ENCODE data around the gene RNU6-8.

DNA sequence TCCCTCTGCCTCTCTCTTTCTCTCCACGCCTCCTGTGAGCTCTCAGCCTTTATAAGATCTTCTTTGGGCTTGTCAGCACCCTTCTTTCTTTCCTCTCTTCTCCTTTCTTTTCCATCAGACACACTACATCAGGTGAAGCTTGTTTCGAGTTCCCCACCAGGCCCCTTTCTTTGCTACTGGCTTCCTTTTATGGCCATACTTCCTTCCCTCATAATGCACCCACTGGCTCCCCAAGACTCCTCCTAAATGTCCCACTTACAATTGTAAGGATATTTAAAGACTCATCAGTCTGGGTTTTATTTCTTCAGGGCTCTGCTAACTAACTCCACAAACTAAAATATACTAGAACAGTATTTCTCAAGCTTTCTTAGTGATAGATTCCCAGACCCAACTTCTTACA, 3.5 kb upstream of the RNU6-8 start:
- TF ChIP-seq FOXM1 (IDR thresholded peaks at IDR 0.05; ENCODE audit: low read depth) (no peak), EZH2phosphoT487 (IDR thresholded peaks at IDR 0.05; ENCODE audit: borderline replicate concordance, low read depth) (no peak), RAD21 (IDR thresholded peaks at IDR 0.05; ENCODE audit: low read length) (no peak), SIN3A (IDR thresholded peaks at IDR 0.05; ENCODE audit: borderline replicate concordance, low read depth, low read length) (no peak), MXI1 (IDR thresholded peaks at IDR 0.05; ENCODE audit: low read depth, low read length) (no peak), TAF1 (IDR thresholded peaks at IDR 0.05; ENCODE audit: borderline replicate concordance, low read depth, low read length) (no peak)
- TF ChIP-seq, protein P1, sequence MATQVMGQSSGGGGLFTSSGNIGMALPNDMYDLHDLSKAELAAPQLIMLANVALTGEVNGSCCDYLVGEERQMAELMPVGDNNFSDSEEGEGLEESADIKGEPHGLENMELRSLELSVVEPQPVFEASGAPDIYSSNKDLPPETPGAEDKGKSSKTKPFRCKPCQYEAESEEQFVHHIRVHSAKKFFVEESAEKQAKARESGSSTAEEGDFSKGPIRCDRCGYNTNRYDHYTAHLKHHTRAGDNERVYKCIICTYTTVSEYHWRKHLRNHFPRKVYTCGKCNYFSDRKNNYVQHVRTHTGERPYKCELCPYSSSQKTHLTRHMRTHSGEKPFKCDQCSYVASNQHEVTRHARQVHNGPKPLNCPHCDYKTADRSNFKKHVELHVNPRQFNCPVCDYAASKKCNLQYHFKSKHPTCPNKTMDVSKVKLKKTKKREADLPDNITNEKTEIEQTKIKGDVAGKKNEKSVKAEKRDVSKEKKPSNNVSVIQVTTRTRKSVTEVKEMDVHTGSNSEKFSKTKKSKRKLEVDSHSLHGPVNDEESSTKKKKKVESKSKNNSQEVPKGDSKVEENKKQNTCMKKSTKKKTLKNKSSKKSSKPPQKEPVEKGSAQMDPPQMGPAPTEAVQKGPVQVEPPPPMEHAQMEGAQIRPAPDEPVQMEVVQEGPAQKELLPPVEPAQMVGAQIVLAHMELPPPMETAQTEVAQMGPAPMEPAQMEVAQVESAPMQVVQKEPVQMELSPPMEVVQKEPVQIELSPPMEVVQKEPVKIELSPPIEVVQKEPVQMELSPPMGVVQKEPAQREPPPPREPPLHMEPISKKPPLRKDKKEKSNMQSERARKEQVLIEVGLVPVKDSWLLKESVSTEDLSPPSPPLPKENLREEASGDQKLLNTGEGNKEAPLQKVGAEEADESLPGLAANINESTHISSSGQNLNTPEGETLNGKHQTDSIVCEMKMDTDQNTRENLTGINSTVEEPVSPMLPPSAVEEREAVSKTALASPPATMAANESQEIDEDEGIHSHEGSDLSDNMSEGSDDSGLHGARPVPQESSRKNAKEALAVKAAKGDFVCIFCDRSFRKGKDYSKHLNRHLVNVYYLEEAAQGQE (IDR thresholded peaks at IDR 0.05; ENCODE audit: low read depth, low read length), result no peak
- TF ChIP-seq, protein P2, sequence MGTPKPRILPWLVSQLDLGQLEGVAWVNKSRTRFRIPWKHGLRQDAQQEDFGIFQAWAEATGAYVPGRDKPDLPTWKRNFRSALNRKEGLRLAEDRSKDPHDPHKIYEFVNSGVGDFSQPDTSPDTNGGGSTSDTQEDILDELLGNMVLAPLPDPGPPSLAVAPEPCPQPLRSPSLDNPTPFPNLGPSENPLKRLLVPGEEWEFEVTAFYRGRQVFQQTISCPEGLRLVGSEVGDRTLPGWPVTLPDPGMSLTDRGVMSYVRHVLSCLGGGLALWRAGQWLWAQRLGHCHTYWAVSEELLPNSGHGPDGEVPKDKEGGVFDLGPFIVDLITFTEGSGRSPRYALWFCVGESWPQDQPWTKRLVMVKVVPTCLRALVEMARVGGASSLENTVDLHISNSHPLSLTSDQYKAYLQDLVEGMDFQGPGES (IDR thresholded peaks at IDR 0.05; ENCODE audit: low read depth, low read length), result no peak
- TF ChIP-seq, protein P3, sequence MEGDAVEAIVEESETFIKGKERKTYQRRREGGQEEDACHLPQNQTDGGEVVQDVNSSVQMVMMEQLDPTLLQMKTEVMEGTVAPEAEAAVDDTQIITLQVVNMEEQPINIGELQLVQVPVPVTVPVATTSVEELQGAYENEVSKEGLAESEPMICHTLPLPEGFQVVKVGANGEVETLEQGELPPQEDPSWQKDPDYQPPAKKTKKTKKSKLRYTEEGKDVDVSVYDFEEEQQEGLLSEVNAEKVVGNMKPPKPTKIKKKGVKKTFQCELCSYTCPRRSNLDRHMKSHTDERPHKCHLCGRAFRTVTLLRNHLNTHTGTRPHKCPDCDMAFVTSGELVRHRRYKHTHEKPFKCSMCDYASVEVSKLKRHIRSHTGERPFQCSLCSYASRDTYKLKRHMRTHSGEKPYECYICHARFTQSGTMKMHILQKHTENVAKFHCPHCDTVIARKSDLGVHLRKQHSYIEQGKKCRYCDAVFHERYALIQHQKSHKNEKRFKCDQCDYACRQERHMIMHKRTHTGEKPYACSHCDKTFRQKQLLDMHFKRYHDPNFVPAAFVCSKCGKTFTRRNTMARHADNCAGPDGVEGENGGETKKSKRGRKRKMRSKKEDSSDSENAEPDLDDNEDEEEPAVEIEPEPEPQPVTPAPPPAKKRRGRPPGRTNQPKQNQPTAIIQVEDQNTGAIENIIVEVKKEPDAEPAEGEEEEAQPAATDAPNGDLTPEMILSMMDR (IDR thresholded peaks at IDR 0.05), result no peak
